Muscle layer of colon (tissue), 2 donors: ENCODE results near the gene DGAT2.

Source experiments
- H3K27ac ChIP-seq: one replicate; pipeline ENCODE4 v1.7.0; 2013; ENCODE audit warnings: low read depth, mild to moderate bottlenecking, low read length, moderate library complexity
- H3K27me3 ChIP-seq, 2 donors: one replicate each; pipeline ENCODE4 v1.7.0; 2013; ENCODE audit warnings: low read length in 2 of 2, mild to moderate bottlenecking in 2 of 2; ENCODE audit not compliant: insufficient read depth in 2 of 2, control insufficient read depth in 1 of 2
- H3K36me3 ChIP-seq: one replicate; pipeline ENCODE4 v1.7.0; 2013; ENCODE audit warnings: mild to moderate bottlenecking, low read length; ENCODE audit not compliant: insufficient read depth
- H3K4me1 ChIP-seq: one replicate; pipeline ENCODE4 v1.7.0; 2013; ENCODE audit warnings: mild to moderate bottlenecking, low read length; ENCODE audit not compliant: insufficient read depth
- H3K4me3 ChIP-seq, 2 donors: one replicate each; pipeline ENCODE4 v1.7.0; 2013; ENCODE audit warnings: low read length in 2 of 2, low read depth in 1 of 2, mild to moderate bottlenecking in 1 of 2, moderate library complexity in 1 of 2
- H3K9ac ChIP-seq: one replicate; pipeline ENCODE4 v1.7.0; 2013; ENCODE audit warnings: low read length
- H3K9me3 ChIP-seq: one replicate; pipeline ENCODE4 v1.7.0; 2013; ENCODE audit warnings: mild to moderate bottlenecking, low read length
- donor health status: abdominal sarcoma.
- donor health status: Adenocarcinoma of cecum.

DGAT2 gene

GRCh38 chr11:75768112-75768908, at the start of gene DGAT2:
TSS of gene DGAT2 (plus strand) at chr11:75768778. CDS start at chr11:75768992, 214 bp downstream.
- Histone ChIP-seq H3K9ac (no peak within 1 kb of the TSS), H3K27me3 (peaks cover 5 to 6% of the 10 kb centered on the region in 2 donors), H3K4me1 (peaks cover 9% of the 10 kb centered on the region), H3K27ac (peak within 1 kb of the TSS; percentile 17), H3K36me3 (no peaks in the 10 kb centered on the region), H3K9me3 (no peaks in the 10 kb centered on the region), H3K4me3 (peak within 1 kb of the TSS; percentile 49 to 59)

- Histone ChIP-seq H3K9ac (no peak overlapping the region), H3K36me3 (no peaks in the 10 kb centered on the region), H3K9me3 (no peaks in the 10 kb centered on the region), H3K27ac (no peak overlapping the region), H3K4me1 (no peaks in the 10 kb centered on the region), H3K27me3 (no peaks in the 10 kb centered on the region), H3K4me3 (no peak overlapping the region)
These were observed 49.0 kb upstream of the DGAT2 start for GRCh38 chr11:75719340-75720239.

- Histone ChIP-seq H3K27ac (no peak overlapping the region), H3K27me3 (no peaks in the 10 kb centered on the region), H3K9ac (no peak overlapping the region), H3K4me3 (no peak overlapping the region), H3K36me3 (no peaks in the 10 kb centered on the region), H3K9me3 (no peaks in the 10 kb centered on the region), H3K4me1 (no peaks in the 10 kb centered on the region)
These were observed 47.9 kb upstream of the DGAT2 start for GRCh38 chr11:75720639-75721038.

- H3K4me1 ChIP-seq, result no peaks in the 10 kb centered on the region
- H3K36me3 ChIP-seq, result no peaks in the 10 kb centered on the region
- H3K27ac ChIP-seq, result no peak overlapping the region
- no peaks in the 10 kb centered on the region for H3K27me3 ChIP-seq
- no peak overlapping the region for H3K4me3 ChIP-seq
- H3K9me3 ChIP-seq, result no peaks in the 10 kb centered on the region
- no peak overlapping the region for H3K9ac ChIP-seq
These were observed 46.5 kb upstream of the DGAT2 start for GRCh38 chr11:75721852-75722668.

- Histone ChIP-seq H3K27ac (no peak overlapping the region), H3K9ac (no peak overlapping the region), H3K4me1 (no peaks in the 10 kb centered on the region), H3K36me3 (no peaks in the 10 kb centered on the region), H3K27me3 (no peaks in the 10 kb centered on the region), H3K9me3 (no peaks in the 10 kb centered on the region), H3K4me3 (no peak overlapping the region)
These were observed 45.9 kb upstream of the DGAT2 start for GRCh38 chr11:75722669-75723042.

GRCh38 chr11:75725547-75726320, 42.8 kb upstream of the DGAT2 start:
- H3K9me3 ChIP-seq, result no peaks in the 10 kb centered on the region
- H3K27me3 ChIP-seq, result no peaks in the 10 kb centered on the region
- H3K36me3 ChIP-seq, result no peaks in the 10 kb centered on the region
- H3K4me3 ChIP-seq, result no peak overlapping the region
- H3K9ac ChIP-seq, result no peak overlapping the region
- no peaks in the 10 kb centered on the region for H3K4me1 ChIP-seq
- no peak overlapping the region for H3K27ac ChIP-seq

GRCh38 chr11:75728992-75729391, 39.6 kb upstream of the DGAT2 start:
- Histone ChIP-seq H3K9ac (no peak overlapping the region), H3K4me3 (no peak overlapping the region), H3K27me3 (no peaks in the 10 kb centered on the region), H3K9me3 (no peaks in the 10 kb centered on the region), H3K36me3 (no peaks in the 10 kb centered on the region), H3K27ac (no peak overlapping the region), H3K4me1 (peaks cover 7% of the 10 kb centered on the region)

GRCh38 chr11:75731095-75731494, 37.5 kb upstream of the DGAT2 start:
- no peak overlapping the region for H3K4me3 ChIP-seq
- no peak overlapping the region for H3K9ac ChIP-seq
- no peaks in the 10 kb centered on the region for H3K27me3 ChIP-seq
- H3K36me3 ChIP-seq, result no peaks in the 10 kb centered on the region
- H3K4me1 ChIP-seq, result peaks cover 7% of the 10 kb centered on the region
- no peak overlapping the region for H3K27ac ChIP-seq
- H3K9me3 ChIP-seq, result no peaks in the 10 kb centered on the region

- Histone ChIP-seq H3K9ac (no peak overlapping the region), H3K27me3 (no peaks in the 10 kb centered on the region), H3K9me3 (no peaks in the 10 kb centered on the region), H3K36me3 (no peaks in the 10 kb centered on the region), H3K4me1 (peaks cover 7% of the 10 kb centered on the region), H3K27ac (no peak overlapping the region), H3K4me3 (no peak overlapping the region)
These were observed 35.5 kb upstream of the DGAT2 start for GRCh38 chr11:75733071-75733430.

GRCh38 chr11:75733431-75734107, 35.0 kb upstream of the DGAT2 start:
- no peaks in the 10 kb centered on the region for H3K27me3 ChIP-seq
- no peaks in the 10 kb centered on the region for H3K36me3 ChIP-seq
- no peaks in the 10 kb centered on the region for H3K9me3 ChIP-seq
- no peak overlapping the region for H3K9ac ChIP-seq
- H3K4me3 ChIP-seq, result no peak overlapping the region
- peaks cover 7% of the 10 kb centered on the region for H3K4me1 ChIP-seq
- no peak overlapping the region for H3K27ac ChIP-seq
